ENCODE measurements around the gene SRSF2. TPM values are rescaled to one million over a fixed set of nuclear protein-coding genes. Genes with fewer than 3 reads are reported as not detected.

The SRSF2 gene
- total and polyA plus RNA-seq, 9 of the 15 experiments (the other 6 are each of a cell fraction or from before 2014, with no cell fraction given), result 161 to 583 (median 393) TPM

DNA sequence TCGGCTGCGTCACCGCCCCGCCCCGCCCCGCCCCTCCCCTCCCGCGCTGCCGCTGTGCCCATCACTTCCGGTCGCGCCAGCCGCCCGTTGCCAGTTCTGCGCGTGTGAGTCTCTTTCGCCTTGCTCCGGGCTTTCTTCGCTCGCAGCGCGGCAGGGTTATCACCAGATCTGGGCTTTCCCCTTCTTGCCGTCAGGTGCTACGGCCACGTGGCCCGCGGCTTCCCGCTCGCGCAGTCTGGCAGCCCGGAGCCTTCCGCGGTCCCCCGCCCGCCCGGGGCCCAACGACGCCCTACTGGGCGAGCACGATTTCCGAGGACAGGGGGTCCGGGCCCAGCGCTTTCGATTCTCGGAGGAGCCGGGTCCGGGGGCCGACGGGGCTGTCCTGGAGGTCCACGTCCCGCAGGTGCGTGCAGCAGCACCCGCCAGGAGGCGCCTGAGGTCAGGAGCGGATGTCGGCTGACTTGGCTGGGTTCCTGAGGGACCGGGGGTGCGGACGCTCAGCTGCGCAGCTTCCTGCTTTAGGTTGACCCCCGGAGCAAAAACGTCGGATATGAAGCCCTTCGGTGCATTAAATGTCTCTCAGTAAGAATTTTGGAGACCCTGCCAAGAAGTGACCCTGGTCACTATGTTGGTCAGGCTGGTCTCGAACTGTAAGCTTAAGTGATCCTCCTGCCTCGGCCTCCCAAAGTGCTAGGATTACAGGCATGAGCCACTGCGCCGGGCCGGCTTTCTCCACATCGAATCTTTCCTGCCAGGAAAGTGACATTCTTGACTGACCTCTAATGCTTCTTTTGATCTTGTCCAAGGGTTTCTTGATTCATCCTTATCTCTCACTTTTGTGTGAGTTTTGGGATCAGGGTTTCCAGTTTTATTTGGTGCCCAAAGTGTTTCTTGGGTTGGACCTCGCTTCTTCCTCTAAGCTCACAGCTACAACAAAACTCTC, 10.1 kb downstream of the SRSF2 start, which contains the start of gene METTL23 (continued):
- TF ChIP-seq PRMT5 (CRISPR knock-in tag; IDR thresholded peaks at IDR 0.05) (peak; percentile 80; the same call in 1 of the 2 replicates), NFIC (IDR thresholded peaks at IDR 0.05) (peak; percentile 94), C11orf30 (IDR thresholded peaks at IDR 0.05; ENCODE audit: low read depth) (no peak; the same call in 1 of the 2 replicates), CXXC5 (CRISPR knock-in tag; IDR thresholded peaks at IDR 0.05) (peak; percentile 71), ZFP1 (CRISPR knock-in tag; IDR thresholded peaks at IDR 0.05) (no peak), NR2C1 (IDR thresholded peaks at IDR 0.05) (no peak), NR2C1 (tag; IDR thresholded peaks at IDR 0.05) (peak; percentile 33; the same call in 1 of the 2 replicates), HDAC6 (IDR thresholded peaks at IDR 0.05; ENCODE audit: low read depth, low read length) (no peak), MCM3 (IDR thresholded peaks at IDR 0.05) (no peak), FUS (optimal IDR thresholded peaks at IDR 0.05; ENCODE audit: low read depth, low read length) (no peak), SNIP1 (IDR thresholded peaks at IDR 0.05; ENCODE audit: low read depth) (no peak), RB1 (IDR thresholded peaks at IDR 0.05; ENCODE audit: low read depth) (peak; percentile 87), ETV6 (IDR thresholded peaks at IDR 0.05; ENCODE audit: borderline replicate concordance in 1 of 2, low read depth in 2 of 2, low read length in 1 of 2) (no peak), ETV6 (CRISPR knock-in tag; IDR thresholded peaks at IDR 0.05; ENCODE audit: borderline replicate concordance) (no peak), ZBTB1 (CRISPR knock-in tag; IDR thresholded peaks at IDR 0.05; ENCODE audit: borderline replicate concordance, low read depth) (0 out of 2 replicates have a peak, but pooled peaks have one; percentile 28), CBX1 (IDR thresholded peaks at IDR 0.05; ENCODE audit: low read depth) (peak; percentile 72), PTRF (tag; IDR thresholded peaks at IDR 0.05) (no peak), MAFG (tag; conservative IDR thresholded peaks at IDR 0.05) (no peak), NFATC3 (IDR thresholded peaks at IDR 0.05) (no peak), RNF2 (IDR thresholded peaks at IDR 0.05) (peak; percentile 52; the same call in 1 of the 2 replicates), CTCF (IDR thresholded peaks at IDR 0.05 in 2 of 3, conservative IDR thresholded peaks at IDR 0.05 in 1 of 3; ENCODE audit: insufficient read depth in 2 of 3, low read depth in 1 of 3, low read length in 3 of 3) (peak; percentile 73 to 79 (median 77)), ARID2 (IDR thresholded peaks at IDR 0.05) (no peak)
- TF ChIP-seq, protein P1, sequence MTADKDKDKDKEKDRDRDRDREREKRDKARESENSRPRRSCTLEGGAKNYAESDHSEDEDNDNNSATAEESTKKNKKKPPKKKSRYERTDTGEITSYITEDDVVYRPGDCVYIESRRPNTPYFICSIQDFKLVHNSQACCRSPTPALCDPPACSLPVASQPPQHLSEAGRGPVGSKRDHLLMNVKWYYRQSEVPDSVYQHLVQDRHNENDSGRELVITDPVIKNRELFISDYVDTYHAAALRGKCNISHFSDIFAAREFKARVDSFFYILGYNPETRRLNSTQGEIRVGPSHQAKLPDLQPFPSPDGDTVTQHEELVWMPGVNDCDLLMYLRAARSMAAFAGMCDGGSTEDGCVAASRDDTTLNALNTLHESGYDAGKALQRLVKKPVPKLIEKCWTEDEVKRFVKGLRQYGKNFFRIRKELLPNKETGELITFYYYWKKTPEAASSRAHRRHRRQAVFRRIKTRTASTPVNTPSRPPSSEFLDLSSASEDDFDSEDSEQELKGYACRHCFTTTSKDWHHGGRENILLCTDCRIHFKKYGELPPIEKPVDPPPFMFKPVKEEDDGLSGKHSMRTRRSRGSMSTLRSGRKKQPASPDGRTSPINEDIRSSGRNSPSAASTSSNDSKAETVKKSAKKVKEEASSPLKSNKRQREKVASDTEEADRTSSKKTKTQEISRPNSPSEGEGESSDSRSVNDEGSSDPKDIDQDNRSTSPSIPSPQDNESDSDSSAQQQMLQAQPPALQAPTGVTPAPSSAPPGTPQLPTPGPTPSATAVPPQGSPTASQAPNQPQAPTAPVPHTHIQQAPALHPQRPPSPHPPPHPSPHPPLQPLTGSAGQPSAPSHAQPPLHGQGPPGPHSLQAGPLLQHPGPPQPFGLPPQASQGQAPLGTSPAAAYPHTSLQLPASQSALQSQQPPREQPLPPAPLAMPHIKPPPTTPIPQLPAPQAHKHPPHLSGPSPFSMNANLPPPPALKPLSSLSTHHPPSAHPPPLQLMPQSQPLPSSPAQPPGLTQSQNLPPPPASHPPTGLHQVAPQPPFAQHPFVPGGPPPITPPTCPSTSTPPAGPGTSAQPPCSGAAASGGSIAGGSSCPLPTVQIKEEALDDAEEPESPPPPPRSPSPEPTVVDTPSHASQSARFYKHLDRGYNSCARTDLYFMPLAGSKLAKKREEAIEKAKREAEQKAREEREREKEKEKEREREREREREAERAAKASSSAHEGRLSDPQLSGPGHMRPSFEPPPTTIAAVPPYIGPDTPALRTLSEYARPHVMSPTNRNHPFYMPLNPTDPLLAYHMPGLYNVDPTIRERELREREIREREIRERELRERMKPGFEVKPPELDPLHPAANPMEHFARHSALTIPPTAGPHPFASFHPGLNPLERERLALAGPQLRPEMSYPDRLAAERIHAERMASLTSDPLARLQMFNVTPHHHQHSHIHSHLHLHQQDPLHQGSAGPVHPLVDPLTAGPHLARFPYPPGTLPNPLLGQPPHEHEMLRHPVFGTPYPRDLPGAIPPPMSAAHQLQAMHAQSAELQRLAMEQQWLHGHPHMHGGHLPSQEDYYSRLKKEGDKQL (CRISPR knock-in tag; IDR thresholded peaks at IDR 0.05; ENCODE audit: borderline replicate concordance), result 0 out of 2 replicates have a peak, but pooled peaks have one; percentile 26

Data from K562 (cell line).